Breast epithelium (tissue), 3 donors: ENCODE results near the gene CCDC12.

Source experiments
- POLR2A ChIP-seq: fragments of 450-650 bp; IDR thresholded peaks from one replicate; pipeline ENCODE4 v1.6.1; 2016; ENCODE audit warnings: antibody characterized with exemption, mild to moderate bottlenecking, moderate library complexity
- POLR2AphosphoS5 ChIP-seq, 3 donors: sonication (generic); formaldehyde crosslinking; IDR thresholded peaks; one replicate each; pipeline ENCODE4 v1.6.1; 2017; ENCODE audit warnings: antibody characterized with exemption in 3 of 3
- TF ChIP-seq, protein P1 (sequence below), 3 donors: fragments of 450-650 bp; IDR thresholded peaks; one replicate each; pipeline ENCODE4 v1.5.1; 2016 to 2017; ENCODE audit warnings: antibody characterized with exemption in 3 of 3, mild to moderate bottlenecking in 3 of 3, moderate library complexity in 3 of 3

DNA sequence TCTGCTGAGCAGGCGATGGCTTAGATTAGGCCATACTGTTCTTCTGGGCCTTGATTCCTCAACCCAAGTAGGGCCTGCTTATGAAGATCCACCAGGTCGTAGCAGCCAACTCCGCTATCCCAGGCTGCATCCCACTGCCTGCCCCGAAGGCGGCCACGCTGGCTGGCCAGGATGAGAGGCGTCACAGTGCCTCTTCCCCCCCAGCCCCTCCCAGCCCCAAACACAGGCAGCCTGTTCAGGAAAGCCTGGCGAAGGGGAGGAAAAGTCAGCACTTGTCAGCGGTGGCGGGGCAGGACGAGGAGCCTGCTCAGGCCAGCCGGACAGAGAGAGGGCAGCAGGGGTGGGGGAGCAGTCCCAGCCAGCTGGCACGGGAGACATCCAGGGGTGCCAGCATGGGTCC is 87.8 kb downstream of the CCDC12 start:
- TF ChIP-seq, protein P1, sequence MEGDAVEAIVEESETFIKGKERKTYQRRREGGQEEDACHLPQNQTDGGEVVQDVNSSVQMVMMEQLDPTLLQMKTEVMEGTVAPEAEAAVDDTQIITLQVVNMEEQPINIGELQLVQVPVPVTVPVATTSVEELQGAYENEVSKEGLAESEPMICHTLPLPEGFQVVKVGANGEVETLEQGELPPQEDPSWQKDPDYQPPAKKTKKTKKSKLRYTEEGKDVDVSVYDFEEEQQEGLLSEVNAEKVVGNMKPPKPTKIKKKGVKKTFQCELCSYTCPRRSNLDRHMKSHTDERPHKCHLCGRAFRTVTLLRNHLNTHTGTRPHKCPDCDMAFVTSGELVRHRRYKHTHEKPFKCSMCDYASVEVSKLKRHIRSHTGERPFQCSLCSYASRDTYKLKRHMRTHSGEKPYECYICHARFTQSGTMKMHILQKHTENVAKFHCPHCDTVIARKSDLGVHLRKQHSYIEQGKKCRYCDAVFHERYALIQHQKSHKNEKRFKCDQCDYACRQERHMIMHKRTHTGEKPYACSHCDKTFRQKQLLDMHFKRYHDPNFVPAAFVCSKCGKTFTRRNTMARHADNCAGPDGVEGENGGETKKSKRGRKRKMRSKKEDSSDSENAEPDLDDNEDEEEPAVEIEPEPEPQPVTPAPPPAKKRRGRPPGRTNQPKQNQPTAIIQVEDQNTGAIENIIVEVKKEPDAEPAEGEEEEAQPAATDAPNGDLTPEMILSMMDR (IDR thresholded peaks at IDR 0.05) = no peak
- no peak for TF ChIP-seq POLR2AphosphoS5 (IDR thresholded peaks at IDR 0.05)
- TF ChIP-seq POLR2A = no peak
